B cell (primary cell): Measurements from ENCODE around the gene PDILT. TPM values are rescaled to one million over a fixed set of nuclear protein-coding genes. Genes with fewer than 3 reads are reported as not detected.

Source experiments
- ATAC-seq: fragments of 200-7000 bp; cut with Tn5 transposase; one replicate; pipeline ENCODE4 v1.10.0; 2021; ENCODE audit warnings: low read depth, mild to moderate bottlenecking, moderate number of reproducible peaks, moderate library complexity
- CTCF ChIA-PET: fragments of 350-600 bp; sonication (Branson Sonifier 250); formaldehyde crosslinking; loops from one replicate; lab custom pipeline; 2021; ENCODE audit warnings: antibody characterized with exemption, inconsistent platforms; lab: Charles Lee
- POLR2A ChIA-PET: fragments of 350-600 bp; sonication (Branson Sonifier 250); formaldehyde crosslinking; loops from one replicate; lab custom pipeline; 2021; ENCODE audit warnings: antibody characterized with exemption; lab: Charles Lee
- DNase-seq: peaks from one replicate; pipeline ENCODE4 v3.0.0; 2013
- H2AFZ ChIP-seq: 2 replicates; pipeline ENCODE4 v1.6.1; 2012; ENCODE audit warnings: mild to moderate bottlenecking, low read depth, low read length; ENCODE audit not compliant: insufficient read depth, poor library complexity, severe bottlenecking
- H3K27ac ChIP-seq, 2 donors: 1 replicate in 1 of 2; 2 replicates in 1 of 2; pipeline ENCODE4 v1.5.1; 2012 to 2013; ENCODE audit warnings: low read length in 2 of 2, mild to moderate bottlenecking in 2 of 2, moderate library complexity in 1 of 2
- H3K27me3 ChIP-seq, 4 experiments: fragments of 200-600 bp in 1 of 4; sonication (generic) in 1 of 4; replicated peaks in 1 of 4; 1 replicate in 2 of 4; 2 replicates in 2 of 4; pipeline versions ENCODE4 v1.6.1 to v1.7.0; 2013 to 2016; ENCODE audit warnings: low read length in 3 of 4, mild to moderate bottlenecking in 2 of 4, mixed read lengths in 1 of 4, moderate library complexity in 1 of 4; ENCODE audit not compliant: insufficient read depth in 4 of 4, control insufficient read depth in 3 of 4; ENCODE audit errors: control extremely low read depth in 1 of 4
- H3K36me3 ChIP-seq, 2 experiments: replicated peaks in 1 of 2; 1 replicate in 1 of 2; 2 replicates in 1 of 2; pipeline versions ENCODE4 v1.6.1 to v1.7.1; 2013; ENCODE audit warnings: low read length in 1 of 2; ENCODE audit not compliant: insufficient read depth in 2 of 2, control insufficient read depth in 1 of 2; ENCODE audit errors: control extremely low read depth in 1 of 2, extremely low read depth in 1 of 2
- H3K4me1 ChIP-seq, 2 donors: fragments of 200-600 bp in 1 of 2; sonication (generic) in 1 of 2; 1 replicate in 1 of 2; 2 replicates in 1 of 2; pipeline versions ENCODE4 v1.5.1 to v1.6.1; 2013 to 2017; ENCODE audit warnings: low read length in 2 of 2; ENCODE audit not compliant: control insufficient read depth in 2 of 2, insufficient read depth in 2 of 2
- H3K4me2 ChIP-seq: replicated peaks from 2 replicates; pipeline ENCODE3; 2012; ENCODE audit warnings: mild to moderate bottlenecking, low read depth, low read length; ENCODE audit not compliant: poor library complexity, severe bottlenecking
- H3K4me3 ChIP-seq, 5 experiments: fragments of 200-600 bp in 1 of 5; sonication (generic) in 1 of 5; 1 replicate in 3 of 5; 2 replicates in 2 of 5; pipeline versions ENCODE4 v1.5.1 to v1.7.0; 2011 to 2016; ENCODE audit warnings: low read length in 4 of 5, mild to moderate bottlenecking in 4 of 5, low read depth in 2 of 5, control low read depth in 1 of 5, moderate library complexity in 1 of 5; ENCODE audit not compliant: insufficient read depth in 1 of 5; ENCODE audit errors: control extremely low read depth in 1 of 5, extremely low read depth in 1 of 5
- H3K79me2 ChIP-seq: fragments of 200-600 bp; sonication (generic); one replicate; pipeline ENCODE4 v1.6.0; 2016; ENCODE audit warnings: low read length; ENCODE audit not compliant: control insufficient read depth, insufficient read depth
- H3K9ac ChIP-seq: fragments of 200-600 bp; sonication (generic); 2 replicates; pipeline ENCODE4 v1.6.1; 2017; ENCODE audit warnings: mild to moderate bottlenecking, low read length, moderate library complexity
- H3K9me3 ChIP-seq, 3 donors: one replicate each; pipeline versions ENCODE4 v1.6.1 to v1.7.1; 2013; ENCODE audit warnings: low read length in 2 of 3; ENCODE audit not compliant: control insufficient read depth in 2 of 3, insufficient read depth in 1 of 3; ENCODE audit errors: control extremely low read depth in 1 of 3
- H4K20me1 ChIP-seq: 2 replicates; pipeline ENCODE4 v1.6.0; 2012; ENCODE audit warnings: mild to moderate bottlenecking, low read length; ENCODE audit not compliant: insufficient read depth, control insufficient read depth, poor library complexity, severe bottlenecking
- H3K27ac Mint-ChIP-seq: one replicate; pipeline ENCODE4 v1.8.0; 2021; ENCODE audit warnings: mixed read lengths
- H3K27me3 Mint-ChIP-seq: one replicate; pipeline ENCODE4 v1.8.0; 2021; ENCODE audit warnings: mixed read lengths
- H3K4me1 Mint-ChIP-seq: one replicate; pipeline ENCODE4 v1.8.0; 2021; ENCODE audit warnings: mixed read lengths
- H3K4me3 Mint-ChIP-seq: one replicate; pipeline ENCODE4 v1.8.0; 2021; ENCODE audit warnings: mixed read lengths
- H3K9me3 Mint-ChIP-seq: one replicate; pipeline ENCODE4 v1.8.0; 2022; ENCODE audit warnings: mixed read lengths; ENCODE audit not compliant: insufficient read depth
- EZH2 ChIP-seq: IDR thresholded peaks from 2 replicates; pipeline ENCODE4 v1.6.1; 2012; ENCODE audit warnings: borderline replicate concordance, low read depth, mild to moderate bottlenecking, moderate library complexity, low read length; ENCODE audit not compliant: insufficient read depth, poor library complexity, severe bottlenecking
- WGBS: methylation state at CpG from one replicate; pipeline ENCODE4 v1.1.5; 2013; ENCODE audit warnings: missing lambda C conversion rate; ENCODE audit not compliant: insufficient coverage; 5-methylcytosine and 5-hydroxymethylcytosine counted together
- intact Hi-C: fragments of 100-400 bp; cut with micrococcal nuclease; formaldehyde crosslinking; loops from one replicate; pipeline ENCODE4 v1.10.0; 2022
- polyA plus RNA-seq: library from polyadenylated mRNA; depleted of rRNA; stranded (reverse); fragments of >200 nt; gene quantifications from 2 replicates; pipeline ENCODE4 v1.2.3, GENCODE V29; 2012
- total RNA-seq, 2 donors: library from RNA; stranded (reverse); fragments of 120-200 nt in 1 of 2; gene quantifications; 1 replicate in 1 of 2; 2 replicates in 1 of 2; pipeline versions ENCODE4 v1.2.3 to v1.2.4, GENCODE V29; 2013 to 2022
- TF ChIP-seq, protein P1 (sequence below): fragments of 200-600 bp; IDR thresholded peaks from one replicate; pipeline ENCODE4 v1.8.0; 2022; ENCODE audit warnings: antibody characterized with exemption, mild to moderate bottlenecking

PDILT gene
- total and polyA plus RNA-seq, 2 donors (not counting 1 experiment from before 2014, with no cell fraction given), result not detected

DNA sequence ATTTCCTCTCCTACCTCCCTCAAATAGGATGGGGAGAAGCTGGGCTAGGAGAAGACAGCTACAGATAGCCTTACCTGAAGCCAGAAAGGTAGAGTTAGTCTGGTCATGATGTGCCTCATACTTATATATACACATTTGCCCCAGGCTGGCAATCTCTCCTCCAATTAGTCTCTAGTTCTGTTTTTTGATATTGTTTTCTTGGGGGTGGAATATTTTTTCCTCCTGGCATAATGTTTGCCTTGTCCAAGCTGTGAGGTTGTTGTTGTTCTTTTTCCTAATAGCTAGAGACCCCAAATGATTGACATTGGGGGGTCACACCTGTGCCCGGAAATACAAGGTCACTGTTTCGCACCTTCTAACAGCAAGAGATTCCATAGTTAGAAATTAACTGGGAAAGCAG, 51.9 kb downstream of the PDILT start, which contains the start of gene UMOD:
UMOD (minus strand) TSS at position 101 of the 400 bp plus-strand sequence. CDS start 1,978 bp downstream, outside the sequence.
- no peak within 1 kb of the TSS for H3K27ac ChIP-seq
- H3K9ac ChIP-seq, result no peak within 1 kb of the TSS
- POLR2A ChIA-PET, result no interaction called here
- H3K9me3 Mint-ChIP-seq, result peaks cover 2% of the 10 kb centered on the region
- H3K4me1 ChIP-seq, result no peaks in the 10 kb centered on the region
- H3K4me3 ChIP-seq, result no peak within 1 kb of the TSS
- WGBS, result 92% methylated on average over 2 of the region's 2 CpGs
- H3K36me3 ChIP-seq, result no peaks in the 10 kb centered on the region
- peaks cover 12% of the 10 kb centered on the region for H3K27me3 Mint-ChIP-seq
- intact Hi-C loops, result no loop called here
- no peaks in the 10 kb centered on the region for H4K20me1 ChIP-seq
- no peaks in the 10 kb centered on the region for H3K79me2 ChIP-seq
- no peaks in the 10 kb centered on the region for H3K4me1 Mint-ChIP-seq
- peaks cover 0 to 13% (median 0%) of the 10 kb centered on the region in 3 donors for H3K9me3 ChIP-seq
- no peak for ATAC-seq
- no peak within 1 kb of the TSS for H3K27ac Mint-ChIP-seq
- no peak for DNase-seq
- CTCF ChIA-PET, result no interaction called here
- H3K4me3 Mint-ChIP-seq, result no peak within 1 kb of the TSS
- H3K27me3 ChIP-seq, result peaks cover 0 to 3% (median 0%) of the 10 kb centered on the region in 4 experiments
- no peak within 1 kb of the TSS for H2AFZ ChIP-seq
- TF ChIP-seq EZH2, result no peak
- TF ChIP-seq, protein P1, sequence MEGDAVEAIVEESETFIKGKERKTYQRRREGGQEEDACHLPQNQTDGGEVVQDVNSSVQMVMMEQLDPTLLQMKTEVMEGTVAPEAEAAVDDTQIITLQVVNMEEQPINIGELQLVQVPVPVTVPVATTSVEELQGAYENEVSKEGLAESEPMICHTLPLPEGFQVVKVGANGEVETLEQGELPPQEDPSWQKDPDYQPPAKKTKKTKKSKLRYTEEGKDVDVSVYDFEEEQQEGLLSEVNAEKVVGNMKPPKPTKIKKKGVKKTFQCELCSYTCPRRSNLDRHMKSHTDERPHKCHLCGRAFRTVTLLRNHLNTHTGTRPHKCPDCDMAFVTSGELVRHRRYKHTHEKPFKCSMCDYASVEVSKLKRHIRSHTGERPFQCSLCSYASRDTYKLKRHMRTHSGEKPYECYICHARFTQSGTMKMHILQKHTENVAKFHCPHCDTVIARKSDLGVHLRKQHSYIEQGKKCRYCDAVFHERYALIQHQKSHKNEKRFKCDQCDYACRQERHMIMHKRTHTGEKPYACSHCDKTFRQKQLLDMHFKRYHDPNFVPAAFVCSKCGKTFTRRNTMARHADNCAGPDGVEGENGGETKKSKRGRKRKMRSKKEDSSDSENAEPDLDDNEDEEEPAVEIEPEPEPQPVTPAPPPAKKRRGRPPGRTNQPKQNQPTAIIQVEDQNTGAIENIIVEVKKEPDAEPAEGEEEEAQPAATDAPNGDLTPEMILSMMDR, result no peak
- no peak within 1 kb of the TSS for H3K4me2 ChIP-seq

GRCh38 chr16:20349615-20350014, 54.9 kb downstream of the PDILT start:
- no peaks in the 10 kb centered on the region for H3K4me1 Mint-ChIP-seq
- Histone ChIP-seq H3K27me3 (no peaks in the 10 kb centered on the region), H3K4me2 (no peak overlapping the region), H3K27ac (no peak overlapping the region), H3K79me2 (no peaks in the 10 kb centered on the region), H4K20me1 (no peaks in the 10 kb centered on the region), H3K9ac (no peak overlapping the region), H3K9me3 (peaks cover 0 to 8% (median 0%) of the 10 kb centered on the region in 3 donors), H3K36me3 (no peaks in the 10 kb centered on the region), H2AFZ (no peak overlapping the region), H3K4me1 (no peaks in the 10 kb centered on the region), H3K4me3 (no peak overlapping the region)
- H3K27me3 Mint-ChIP-seq, result no peaks in the 10 kb centered on the region
- TF ChIP-seq, protein P1, result no peak
- no peak for TF ChIP-seq EZH2
- ATAC-seq (no peak), DNase-seq (no peak)
- ChIA-PET POLR2A (no interaction called here), CTCF (no interaction called here)
- 83% methylated on average over 1 of the region's 6 CpGs for WGBS
- no peak overlapping the region for H3K27ac Mint-ChIP-seq
- no peaks in the 10 kb centered on the region for H3K9me3 Mint-ChIP-seq
- intact Hi-C loops, result no loop called here
- H3K4me3 Mint-ChIP-seq, result no peak overlapping the region
